ENCODE data around the gene GFOD1.

The GFOD1 gene

GRCh38 chr6:13487122-13488014 lies at the start of gene GFOD1:
Gene GFOD1, minus strand, starts transcription at chr6:13487600. Its CDS starts 710 bp downstream, at chr6:13486890.
- Histone ChIP-seq H3K27ac (peak within 1 kb of the TSS; percentile 18), H3K4me3 (ENCODE audit: low read depth, low read length) (peak within 1 kb of the TSS; percentile 71), H3K27me3 (replicated peaks) (no peaks in the 10 kb centered on the region), H3K36me3 (replicated peaks) (no peaks in the 10 kb centered on the region)
- peak; percentile 44 for TF ChIP-seq CTCF (IDR thresholded peaks at IDR 0.05; ENCODE audit: low read depth, low read length, missing control alignments)
- DNase-seq, result peak; percentile 73
- in situ Hi-C loops (cut with HindIII; ENCODE audit: low pct_ligation_motif_present, low sequenced_read_pairs), result no loop called here

- no peak for DNase-seq
- no peak for TF ChIP-seq CTCF (IDR thresholded peaks at IDR 0.05; ENCODE audit: low read depth, low read length, missing control alignments)
- Histone ChIP-seq H3K4me3 (ENCODE audit: low read depth, low read length) (no peak overlapping the region), H3K36me3 (replicated peaks) (no peaks in the 10 kb centered on the region), H3K27ac (no peak overlapping the region), H3K27me3 (replicated peaks) (no peaks in the 10 kb centered on the region)
- in situ Hi-C loops (cut with HindIII; ENCODE audit: low pct_ligation_motif_present, low sequenced_read_pairs), result no loop called here
Measured at GRCh38 chr6:13536796-13537526, 49.6 kb upstream of the GFOD1 start.

GRCh38 chr6:13535306-13535705 lies 47.9 kb upstream of the GFOD1 start:
- no peak for DNase-seq
- in situ Hi-C loops (cut with HindIII; ENCODE audit: low pct_ligation_motif_present, low sequenced_read_pairs), result no loop called here
- no peaks in the 10 kb centered on the region for H3K27me3 ChIP-seq (replicated peaks)
- no peaks in the 10 kb centered on the region for H3K36me3 ChIP-seq (replicated peaks)
- no peak for TF ChIP-seq CTCF (IDR thresholded peaks at IDR 0.05; ENCODE audit: low read depth, low read length, missing control alignments)
- H3K4me3 ChIP-seq (ENCODE audit: low read depth, low read length), result no peak overlapping the region
- no peak overlapping the region for H3K27ac ChIP-seq

GRCh38 chr6:13534536-13534935 lies 47.1 kb upstream of the GFOD1 start:
- no peaks in the 10 kb centered on the region for H3K27me3 ChIP-seq (replicated peaks)
- H3K27ac ChIP-seq, result no peak overlapping the region
- TF ChIP-seq CTCF (IDR thresholded peaks at IDR 0.05; ENCODE audit: low read depth, low read length, missing control alignments), result no peak
- H3K36me3 ChIP-seq (replicated peaks), result no peaks in the 10 kb centered on the region
- DNase-seq, result no peak
- in situ Hi-C loops (cut with HindIII; ENCODE audit: low pct_ligation_motif_present, low sequenced_read_pairs), result no loop called here
- H3K4me3 ChIP-seq (ENCODE audit: low read depth, low read length), result no peak overlapping the region

GRCh38 chr6:13531956-13532355 lies 44.6 kb upstream of the GFOD1 start:
- no peaks in the 10 kb centered on the region for H3K36me3 ChIP-seq (replicated peaks)
- in situ Hi-C loops (cut with HindIII; ENCODE audit: low pct_ligation_motif_present, low sequenced_read_pairs), result no loop called here
- no peak for DNase-seq
- H3K27me3 ChIP-seq (replicated peaks), result no peaks in the 10 kb centered on the region
- no peak overlapping the region for H3K27ac ChIP-seq
- TF ChIP-seq CTCF (IDR thresholded peaks at IDR 0.05; ENCODE audit: low read depth, low read length, missing control alignments), result no peak
- no peak overlapping the region for H3K4me3 ChIP-seq (ENCODE audit: low read depth, low read length)

Measured in brain microvascular endothelial cell (primary cell).